ENCODE data around the gene COL24A1.
"Not testable (repeated sequence)": the region's sequence is repeated elsewhere in the genome, so short reads cannot be mapped to it uniquely, and the experiment has no call there.

The COL24A1 gene

GRCh38 chr1:85762804-85763203, 393.8 kb downstream of the COL24A1 start:
- H3K27me3 ChIP-seq (ENCODE audit: control insufficient read depth in 1 of 2, insufficient read depth in 2 of 2, low read length in 2 of 2): no peaks in the 10 kb centered on the region
- H3K36me3 ChIP-seq (ENCODE audit: insufficient read depth, low read length): no peaks in the 10 kb centered on the region
- H3K4me1 ChIP-seq (ENCODE audit: insufficient read depth, low read length): no peaks in the 10 kb centered on the region
- H3K9ac ChIP-seq (ENCODE audit: low read length): no peak overlapping the region
- no peak overlapping the region for H3K4me3 ChIP-seq (ENCODE audit: low read depth in 1 of 2, low read length in 2 of 2)
- H3K27ac ChIP-seq (ENCODE audit: low read depth, low read length): no peak overlapping the region
- H3K9me3 ChIP-seq (ENCODE audit: low read length): no peaks in the 10 kb centered on the region

- H3K9ac ChIP-seq (ENCODE audit: low read length): no peak overlapping the region
- H3K9me3 ChIP-seq (ENCODE audit: low read length): no peaks in the 10 kb centered on the region
- H3K4me1 ChIP-seq (ENCODE audit: insufficient read depth, low read length): no peaks in the 10 kb centered on the region
- H3K4me3 ChIP-seq (ENCODE audit: low read depth in 1 of 2, low read length in 2 of 2): no peak overlapping the region
- no peak overlapping the region for H3K27ac ChIP-seq (ENCODE audit: low read depth, low read length)
- H3K27me3 ChIP-seq (ENCODE audit: control insufficient read depth in 1 of 2, insufficient read depth in 2 of 2, low read length in 2 of 2): no peaks in the 10 kb centered on the region
- H3K36me3 ChIP-seq (ENCODE audit: insufficient read depth, low read length): no peaks in the 10 kb centered on the region
Observed at GRCh38 chr1:85756864-85757263, 399.7 kb downstream of the COL24A1 start.

- no peaks in the 10 kb centered on the region for H3K4me1 ChIP-seq (ENCODE audit: insufficient read depth, low read length)
- no peaks in the 10 kb centered on the region for H3K9me3 ChIP-seq (ENCODE audit: low read length)
- H3K36me3 ChIP-seq (ENCODE audit: insufficient read depth, low read length): no peaks in the 10 kb centered on the region
- H3K27ac ChIP-seq (ENCODE audit: low read depth, low read length): no peak overlapping the region
- H3K27me3 ChIP-seq (ENCODE audit: control insufficient read depth in 1 of 2, insufficient read depth in 2 of 2, low read length in 2 of 2): no peaks in the 10 kb centered on the region
- no peak overlapping the region for H3K4me3 ChIP-seq (ENCODE audit: low read depth in 1 of 2, low read length in 2 of 2)
- no peak overlapping the region for H3K9ac ChIP-seq (ENCODE audit: low read length)
Observed at GRCh38 chr1:85748120-85748519, 408.5 kb downstream of the COL24A1 start.

- no peaks in the 10 kb centered on the region for H3K9me3 ChIP-seq (ENCODE audit: low read length)
- H3K9ac ChIP-seq (ENCODE audit: low read length): no peak overlapping the region
- no peaks in the 10 kb centered on the region for H3K4me1 ChIP-seq (ENCODE audit: insufficient read depth, low read length)
- no peak overlapping the region for H3K4me3 ChIP-seq (ENCODE audit: low read depth in 1 of 2, low read length in 2 of 2)
- no peaks in the 10 kb centered on the region for H3K27me3 ChIP-seq (ENCODE audit: control insufficient read depth in 1 of 2, insufficient read depth in 2 of 2, low read length in 2 of 2)
- no peak overlapping the region for H3K27ac ChIP-seq (ENCODE audit: low read depth, low read length)
- H3K36me3 ChIP-seq (ENCODE audit: insufficient read depth, low read length): no peaks in the 10 kb centered on the region
Observed at GRCh38 chr1:85746777-85747176, 409.8 kb downstream of the COL24A1 start.

- Histone ChIP-seq H3K27ac (ENCODE audit: low read depth, low read length) (no peak overlapping the region), H3K9ac (ENCODE audit: low read length) (no peak overlapping the region), H3K27me3 (ENCODE audit: control insufficient read depth in 1 of 2, insufficient read depth in 2 of 2, low read length in 2 of 2) (no peaks in the 10 kb centered on the region), H3K36me3 (ENCODE audit: insufficient read depth, low read length) (no peaks in the 10 kb centered on the region), H3K4me1 (ENCODE audit: insufficient read depth, low read length) (no peaks in the 10 kb centered on the region), H3K9me3 (ENCODE audit: low read length) (no peaks in the 10 kb centered on the region), H3K4me3 (ENCODE audit: low read depth in 1 of 2, low read length in 2 of 2) (no peak overlapping the region)
Observed at GRCh38 chr1:85743814-85744213, 412.8 kb downstream of the COL24A1 start.

- no peak overlapping the region for H3K4me3 ChIP-seq (ENCODE audit: low read depth in 1 of 2, low read length in 2 of 2)
- H3K27ac ChIP-seq (ENCODE audit: low read depth, low read length): no peak overlapping the region
- no peaks in the 10 kb centered on the region for H3K9me3 ChIP-seq (ENCODE audit: low read length)
- H3K9ac ChIP-seq (ENCODE audit: low read length): no peak overlapping the region
- no peaks in the 10 kb centered on the region for H3K27me3 ChIP-seq (ENCODE audit: control insufficient read depth in 1 of 2, insufficient read depth in 2 of 2, low read length in 2 of 2)
- H3K4me1 ChIP-seq (ENCODE audit: insufficient read depth, low read length): no peaks in the 10 kb centered on the region
- no peaks in the 10 kb centered on the region for H3K36me3 ChIP-seq (ENCODE audit: insufficient read depth, low read length)
Observed at GRCh38 chr1:85734931-85735330, 421.6 kb downstream of the COL24A1 start.

- Histone ChIP-seq H3K4me3 (ENCODE audit: low read depth in 1 of 2, low read length in 2 of 2) (no peak overlapping the region), H3K9ac (ENCODE audit: low read length) (no peak overlapping the region), H3K27me3 (ENCODE audit: control insufficient read depth in 1 of 2, insufficient read depth in 2 of 2, low read length in 2 of 2) (no peaks in the 10 kb centered on the region), H3K27ac (ENCODE audit: low read depth, low read length) (no peak overlapping the region), H3K36me3 (ENCODE audit: insufficient read depth, low read length) (no peaks in the 10 kb centered on the region), H3K4me1 (ENCODE audit: insufficient read depth, low read length) (no peaks in the 10 kb centered on the region), H3K9me3 (ENCODE audit: low read length) (no peaks in the 10 kb centered on the region)
Observed at GRCh38 chr1:85718678-85719340, 437.8 kb downstream of the COL24A1 start.

- not testable (repeated sequence) for H3K4me3 ChIP-seq (ENCODE audit: low read depth in 1 of 2, low read length in 2 of 2); H3K4me1 ChIP-seq (ENCODE audit: insufficient read depth, low read length); H3K9ac ChIP-seq (ENCODE audit: low read length); H3K27ac ChIP-seq (ENCODE audit: low read depth, low read length); H3K9me3 ChIP-seq (ENCODE audit: low read length); H3K27me3 ChIP-seq (ENCODE audit: control insufficient read depth in 1 of 2, insufficient read depth in 2 of 2, low read length in 2 of 2); H3K36me3 ChIP-seq (ENCODE audit: insufficient read depth, low read length)
Observed at GRCh38 chr1:85714418-85715114, 442.0 kb downstream of the COL24A1 start.

GRCh38 chr1:85708829-85709227, 447.7 kb downstream of the COL24A1 start:
- Histone ChIP-seq H3K4me1 (ENCODE audit: insufficient read depth, low read length) (peaks cover 14% of the 10 kb centered on the region), H3K9me3 (ENCODE audit: low read length) (no peaks in the 10 kb centered on the region), H3K27ac (ENCODE audit: low read depth, low read length) (peak overlapping the region; percentile 28), H3K9ac (ENCODE audit: low read length) (peak overlapping the region; percentile 57), H3K4me3 (ENCODE audit: low read depth in 1 of 2, low read length in 2 of 2) (peak overlapping the region in 1 of 2 donors; percentile 84), H3K36me3 (ENCODE audit: insufficient read depth, low read length) (peaks cover 7% of the 10 kb centered on the region), H3K27me3 (ENCODE audit: control insufficient read depth in 1 of 2, insufficient read depth in 2 of 2, low read length in 2 of 2) (no peaks in the 10 kb centered on the region)

GRCh38 chr1:85707990-85708828, 448.4 kb downstream of the COL24A1 start, which contains the start of gene ZNHIT6:
ZNHIT6 (minus strand) TSS chr1:85708433; CDS start chr1:85708284, 149 bp downstream.
- H3K4me1 ChIP-seq (ENCODE audit: insufficient read depth, low read length): peaks cover 14% of the 10 kb centered on the region
- H3K4me3 ChIP-seq (ENCODE audit: low read depth in 1 of 2, low read length in 2 of 2): peak within 1 kb of the TSS; percentile 84 to 86
- peaks cover 7% of the 10 kb centered on the region for H3K36me3 ChIP-seq (ENCODE audit: insufficient read depth, low read length)
- H3K27ac ChIP-seq (ENCODE audit: low read depth, low read length): peak within 1 kb of the TSS; percentile 66
- H3K9ac ChIP-seq (ENCODE audit: low read length): peak within 1 kb of the TSS; percentile 57
- no peaks in the 10 kb centered on the region for H3K27me3 ChIP-seq (ENCODE audit: control insufficient read depth in 1 of 2, insufficient read depth in 2 of 2, low read length in 2 of 2)
- H3K9me3 ChIP-seq (ENCODE audit: low read length): no peaks in the 10 kb centered on the region

GRCh38 chr1:85707267-85707989, 449.1 kb downstream of the COL24A1 start:
- Histone ChIP-seq H3K4me1 (ENCODE audit: insufficient read depth, low read length) (peaks cover 14% of the 10 kb centered on the region), H3K27ac (ENCODE audit: low read depth, low read length) (peak overlapping the region; percentile 66), H3K27me3 (ENCODE audit: control insufficient read depth in 1 of 2, insufficient read depth in 2 of 2, low read length in 2 of 2) (no peaks in the 10 kb centered on the region), H3K36me3 (ENCODE audit: insufficient read depth, low read length) (peaks cover 7% of the 10 kb centered on the region), H3K9me3 (ENCODE audit: low read length) (no peaks in the 10 kb centered on the region), H3K4me3 (ENCODE audit: low read depth in 1 of 2, low read length in 2 of 2) (peak overlapping the region; percentile 84 to 86), H3K9ac (ENCODE audit: low read length) (peak overlapping the region; percentile 57)
